GM10266 (cell line): ENCODE measurements around the gene ANXA1.
A peak's percentile ranks its signal among the peaks of the same experiment; 100 is the strongest.
"Not testable (repeated sequence)": the region's sequence is repeated elsewhere in the genome, so short reads cannot be mapped to it uniquely, and the experiment has no call there.

Experiments used
- DNase-seq: peaks from one replicate; pipeline ENCODE4 v3.0.0; 2012; ENCODE audit errors: extremely low spot score
- TF ChIP-seq, protein P1 (sequence below): IDR thresholded peaks from 2 replicates; pipeline ENCODE4 v1.5.1; 2012; ENCODE audit warnings: mild to moderate bottlenecking, low read depth; ENCODE audit not compliant: control insufficient read depth, insufficient read depth; ENCODE audit errors: missing control alignments

ANXA1 gene

GRCh38 chr9:73178044-73178443 is 26.4 kb downstream of the ANXA1 start:
- DNase-seq = no peak
- TF ChIP-seq, protein P1, sequence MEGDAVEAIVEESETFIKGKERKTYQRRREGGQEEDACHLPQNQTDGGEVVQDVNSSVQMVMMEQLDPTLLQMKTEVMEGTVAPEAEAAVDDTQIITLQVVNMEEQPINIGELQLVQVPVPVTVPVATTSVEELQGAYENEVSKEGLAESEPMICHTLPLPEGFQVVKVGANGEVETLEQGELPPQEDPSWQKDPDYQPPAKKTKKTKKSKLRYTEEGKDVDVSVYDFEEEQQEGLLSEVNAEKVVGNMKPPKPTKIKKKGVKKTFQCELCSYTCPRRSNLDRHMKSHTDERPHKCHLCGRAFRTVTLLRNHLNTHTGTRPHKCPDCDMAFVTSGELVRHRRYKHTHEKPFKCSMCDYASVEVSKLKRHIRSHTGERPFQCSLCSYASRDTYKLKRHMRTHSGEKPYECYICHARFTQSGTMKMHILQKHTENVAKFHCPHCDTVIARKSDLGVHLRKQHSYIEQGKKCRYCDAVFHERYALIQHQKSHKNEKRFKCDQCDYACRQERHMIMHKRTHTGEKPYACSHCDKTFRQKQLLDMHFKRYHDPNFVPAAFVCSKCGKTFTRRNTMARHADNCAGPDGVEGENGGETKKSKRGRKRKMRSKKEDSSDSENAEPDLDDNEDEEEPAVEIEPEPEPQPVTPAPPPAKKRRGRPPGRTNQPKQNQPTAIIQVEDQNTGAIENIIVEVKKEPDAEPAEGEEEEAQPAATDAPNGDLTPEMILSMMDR = no peak

DNA sequence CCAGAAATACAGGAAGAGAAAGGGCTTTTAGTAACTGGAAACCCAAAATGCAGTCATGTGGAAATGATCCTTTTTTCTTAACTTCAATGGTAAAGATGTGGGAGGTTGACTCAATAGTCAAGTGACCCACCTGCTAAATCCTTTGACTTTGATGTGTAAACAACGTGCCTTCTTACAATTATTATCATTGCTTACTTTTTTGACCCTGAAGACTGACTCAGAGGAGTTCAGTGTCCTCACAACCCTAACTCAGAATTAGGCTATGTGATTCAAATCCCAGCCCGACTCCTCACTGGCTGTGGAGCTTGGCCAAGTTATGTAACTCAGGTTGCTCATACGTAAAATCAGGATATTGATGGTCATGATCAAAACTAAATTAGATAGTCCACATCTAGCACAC is 27.9 kb downstream of the ANXA1 start:
- TF ChIP-seq, protein P1 = no peak
- DNase-seq = no peak

DNA sequence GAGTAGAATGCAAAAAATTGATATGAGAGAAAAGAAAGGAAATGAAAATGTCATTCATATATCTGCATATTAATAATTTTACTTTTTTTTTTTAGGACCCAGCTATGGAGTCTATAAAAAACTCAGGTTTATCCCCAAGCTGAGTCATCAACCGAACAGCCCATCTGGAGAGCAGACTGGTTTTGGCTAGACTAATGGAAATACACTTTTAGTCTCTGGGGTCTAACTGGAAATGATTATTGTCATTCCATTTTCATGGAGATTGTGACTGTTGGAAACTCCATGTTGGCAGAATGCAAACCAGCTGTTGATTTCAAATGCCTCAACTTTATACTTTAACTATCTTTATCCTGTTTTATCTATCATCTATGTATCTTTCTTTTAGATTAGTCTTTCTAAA is 28.7 kb downstream of the ANXA1 start:
- TF ChIP-seq, protein P1 = no peak
- no peak for DNase-seq

GRCh38 chr9:73182928-73183327 is 31.3 kb downstream of the ANXA1 start:
- TF ChIP-seq, protein P1 = no peak

GRCh38 chr9:73183428-73183827 is 31.8 kb downstream of the ANXA1 start:
- TF ChIP-seq, protein P1 = no peak

More at GRCh38 chr9:73182928-73183327, 31.3 kb downstream of the ANXA1 start:
- DNase-seq = no peak

DNA sequence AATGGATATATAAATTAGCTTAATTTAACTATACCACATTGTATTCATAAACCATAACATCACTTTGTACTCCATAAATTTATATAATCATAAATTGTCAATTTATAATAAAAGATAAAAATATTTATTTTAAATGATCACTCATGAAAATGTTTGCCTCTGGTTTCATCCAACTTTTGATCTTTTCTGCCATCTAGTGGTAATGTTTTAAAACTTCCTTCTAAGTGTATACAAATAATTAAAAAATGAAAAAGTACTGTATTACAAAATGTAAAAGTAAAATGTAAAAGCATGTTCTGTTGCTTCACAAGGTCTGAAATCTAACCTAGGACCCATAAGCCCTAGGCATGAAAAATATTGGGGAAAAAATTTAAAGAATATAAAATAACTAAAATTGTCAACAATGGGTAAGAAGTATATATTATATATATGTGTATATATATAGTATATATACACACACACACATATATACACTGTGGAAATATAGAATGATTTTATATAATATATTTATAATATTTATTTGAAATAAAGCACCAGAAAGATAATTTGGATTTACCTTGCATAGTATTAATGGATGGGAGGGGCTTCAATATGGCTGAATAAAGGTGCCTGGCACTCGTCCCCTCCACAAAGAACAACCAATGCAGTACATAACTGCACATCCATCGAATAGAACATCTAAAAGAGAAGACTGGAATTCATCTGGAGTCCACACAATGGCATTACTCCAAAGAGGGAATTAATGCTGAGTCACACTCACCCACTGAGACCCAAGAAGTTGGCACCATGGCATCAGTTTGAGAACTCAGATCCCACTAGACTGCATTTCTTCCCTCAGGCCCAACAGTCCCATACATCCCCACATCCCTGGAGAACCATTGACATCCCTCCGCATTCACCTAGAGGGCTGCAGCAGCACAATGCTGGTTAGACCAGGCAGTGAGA is 32.5 kb downstream of the ANXA1 start:
- TF ChIP-seq, protein P1 = peak; percentile 31
- peak; percentile 10 for DNase-seq

More at GRCh38 chr9:73183428-73183827, 31.8 kb downstream of the ANXA1 start:
- DNase-seq = no peak

- DNase-seq = not testable (repeated sequence)
Observed at GRCh38 chr9:73191109-73191508, 39.4 kb downstream of the ANXA1 start.

DNA sequence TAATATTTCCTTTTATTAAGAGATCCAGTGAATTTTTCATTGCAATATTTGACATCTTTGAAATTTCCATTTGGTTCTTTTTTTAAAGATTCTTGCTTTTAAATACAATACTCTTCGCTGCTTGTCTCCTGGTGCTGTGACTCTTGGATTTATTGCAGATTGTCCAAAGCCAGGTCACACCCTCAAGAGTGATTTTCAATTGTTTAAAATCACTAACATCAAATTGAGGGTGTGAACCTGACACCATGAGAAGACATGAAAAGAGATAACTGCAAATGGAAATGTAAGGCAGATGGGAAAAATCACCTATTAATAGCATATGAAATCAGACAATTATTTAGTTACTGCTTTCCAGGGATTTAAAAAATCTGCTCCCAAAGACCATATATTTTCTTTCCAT is 42.6 kb downstream of the ANXA1 start:
- TF ChIP-seq, protein P1 = no peak
- DNase-seq = no peak
